Vagina (tissue), 2 donors: Measurements from ENCODE around the gene INPP4B. TPM values are rescaled to one million over a fixed set of nuclear protein-coding genes. Genes with fewer than 3 reads are reported as not detected.
A peak's percentile ranks its signal among the peaks of the same experiment; 100 is the strongest.

Source experiments
- DNase-seq, 2 donors: peaks; one replicate each; pipeline ENCODE4 v3.0.0-alpha.2; 2017; ENCODE audit errors: extremely low spot score in 2 of 2
- H3K27ac ChIP-seq: fragments of 200-600 bp; sonication (generic); one replicate; pipeline ENCODE4 v1.5.1; 2019
- H3K27me3 ChIP-seq: fragments of 200-600 bp; sonication (generic); one replicate; pipeline ENCODE4 v1.5.1; 2019
- H3K36me3 ChIP-seq, 2 donors: fragments of 200-600 bp; sonication (generic); one replicate each; pipeline ENCODE4 v1.5.1; 2017 to 2019
- H3K4me1 ChIP-seq: fragments of 200-600 bp; sonication (generic); one replicate; pipeline ENCODE4 v1.5.1; 2019
- H3K4me3 ChIP-seq, 2 donors: fragments of 200-600 bp; sonication (generic); 1 replicate in 1 of 2; 2 replicates in 1 of 2; pipeline ENCODE4 v1.5.1; 2016 to 2019
- H3K9me3 ChIP-seq: fragments of 200-600 bp; sonication (generic); one replicate; pipeline ENCODE4 v1.5.1; 2019
- CTCF ChIP-seq, 3 experiments: fragments of 450-650 bp in 2 of 3; fragments of 200-600 bp in 1 of 3; sonication (generic) in 1 of 3; IDR thresholded peaks; one replicate each; pipeline ENCODE4 v1.5.1; 2017 to 2019; ENCODE audit warnings: antibody characterized with exemption in 3 of 3, mild to moderate bottlenecking in 2 of 3, moderate library complexity in 2 of 3
- POLR2A ChIP-seq, 2 donors: fragments of 450-650 bp; IDR thresholded peaks; one replicate each; pipeline ENCODE4 v1.6.1; 2017; ENCODE audit warnings: antibody characterized with exemption in 2 of 2, mild to moderate bottlenecking in 2 of 2, moderate library complexity in 2 of 2
- POLR2AphosphoS5 ChIP-seq, 2 donors: sonication (generic); formaldehyde crosslinking; IDR thresholded peaks; one replicate each; pipeline ENCODE4 v1.9.0; 2017; ENCODE audit warnings: antibody characterized with exemption in 2 of 2, mild to moderate bottlenecking in 2 of 2, low read depth in 1 of 2; ENCODE audit not compliant: insufficient read depth in 1 of 2
- intact Hi-C: fragments of 100-400 bp; cut with DNase I; formaldehyde crosslinking; loops from one replicate; pipeline ENCODE4 v1.15.1; 2023
- total RNA-seq: library from RNA; depleted of rRNA; stranded (reverse); fragments of >200 nt; gene quantifications from one replicate; pipeline ENCODE4 v1.2.3, GENCODE V29; 2016

INPP4B gene
- total RNA-seq, 1 donor from 2014 or later: 21.1 TPM

DNA sequence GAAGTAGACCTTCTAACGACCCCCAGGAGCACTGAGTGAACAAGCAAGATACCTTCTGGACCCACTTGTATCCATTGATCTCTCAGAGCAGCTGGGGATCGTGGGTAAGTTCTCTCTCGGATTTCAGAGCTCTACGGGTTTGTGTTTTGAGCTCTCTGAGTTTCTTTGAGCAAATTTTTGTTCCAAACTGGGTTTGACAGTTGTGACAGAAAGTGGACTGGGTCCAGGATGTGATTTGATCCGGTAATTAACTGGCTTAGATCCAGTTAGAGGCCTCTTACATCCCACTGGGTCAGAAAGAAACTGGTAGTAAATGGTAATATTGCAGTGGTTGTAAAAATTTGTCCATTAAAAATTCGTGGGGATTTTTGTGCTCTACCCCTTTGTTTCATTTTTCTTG lies 459.2 kb downstream of the INPP4B start:
- Histone ChIP-seq H3K27me3 (no peaks in the 10 kb centered on the region), H3K27ac (no peak overlapping the region), H3K4me1 (no peaks in the 10 kb centered on the region), H3K36me3 (no peaks in the 10 kb centered on the region), H3K9me3 (peaks cover 4% of the 10 kb centered on the region), H3K4me3 (no peak overlapping the region)
- TF ChIP-seq POLR2AphosphoS5 (IDR thresholded peaks at IDR 0.05; ENCODE audit: insufficient read depth in 1 of 2, low read depth in 1 of 2) (no peak), POLR2A (IDR thresholded peaks at IDR 0.05) (no peak), CTCF (IDR thresholded peaks at IDR 0.05) (no peak)
- intact Hi-C loops: no loop called here
- DNase-seq: no peak

DNA sequence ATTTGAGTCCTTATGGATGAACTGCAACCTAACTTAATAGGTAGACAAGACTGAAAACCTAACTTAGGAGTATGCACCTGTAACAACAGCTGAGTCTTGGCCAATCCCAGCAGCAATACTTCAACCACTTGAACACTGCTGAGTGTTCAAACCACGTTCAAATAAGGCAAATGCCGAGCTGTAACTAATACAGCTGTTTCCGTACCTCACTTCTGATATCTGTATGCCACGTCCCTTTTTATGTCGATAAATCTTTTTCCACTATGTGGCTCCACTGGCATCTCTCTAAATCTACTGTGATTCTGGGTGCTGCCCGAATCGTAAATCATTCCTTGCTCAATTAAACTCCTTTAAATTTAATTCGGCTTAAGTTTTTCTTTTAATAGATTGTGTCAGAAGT lies 459.7 kb downstream of the INPP4B start:
- Histone ChIP-seq H3K36me3 (no peaks in the 10 kb centered on the region), H3K9me3 (peaks cover 4% of the 10 kb centered on the region), H3K27ac (no peak overlapping the region), H3K4me1 (no peaks in the 10 kb centered on the region), H3K27me3 (no peaks in the 10 kb centered on the region), H3K4me3 (no peak overlapping the region)
- no peak for DNase-seq
- TF ChIP-seq CTCF (IDR thresholded peaks at IDR 0.05) (no peak), POLR2A (IDR thresholded peaks at IDR 0.05) (no peak), POLR2AphosphoS5 (IDR thresholded peaks at IDR 0.05; ENCODE audit: insufficient read depth in 1 of 2, low read depth in 1 of 2) (no peak)
- intact Hi-C loops: no loop called here

GRCh38 chr4:142383800-142384470 lies 462.2 kb downstream of the INPP4B start:
- H3K9me3 ChIP-seq: no peaks in the 10 kb centered on the region
- peaks cover 13% of the 10 kb centered on the region for H3K4me1 ChIP-seq
- H3K27ac ChIP-seq: no peak overlapping the region

GRCh38 chr4:142383354-142383753 lies 462.7 kb downstream of the INPP4B start:
- intact Hi-C loops: no loop called here
- peaks cover 17% of the 10 kb centered on the region for H3K4me1 ChIP-seq
- H3K36me3 ChIP-seq: no peaks in the 10 kb centered on the region
- H3K27me3 ChIP-seq: no peaks in the 10 kb centered on the region
- DNase-seq: no peak
- no peaks in the 10 kb centered on the region for H3K9me3 ChIP-seq
- no peak overlapping the region for H3K4me3 ChIP-seq
- TF ChIP-seq CTCF (IDR thresholded peaks at IDR 0.05) (no peak), POLR2AphosphoS5 (IDR thresholded peaks at IDR 0.05; ENCODE audit: insufficient read depth in 1 of 2, low read depth in 1 of 2) (no peak), POLR2A (IDR thresholded peaks at IDR 0.05) (no peak)
- H3K27ac ChIP-seq: no peak overlapping the region

More at GRCh38 chr4:142383800-142384470, 462.2 kb downstream of the INPP4B start:
- Histone ChIP-seq H3K27me3 (no peaks in the 10 kb centered on the region), H3K4me3 (no peak overlapping the region), H3K36me3 (no peaks in the 10 kb centered on the region)
- no peak for DNase-seq
- TF ChIP-seq CTCF (IDR thresholded peaks at IDR 0.05): no peak
- no peak for TF ChIP-seq POLR2AphosphoS5 (IDR thresholded peaks at IDR 0.05; ENCODE audit: insufficient read depth in 1 of 2, low read depth in 1 of 2)
- TF ChIP-seq POLR2A (IDR thresholded peaks at IDR 0.05): no peak
- intact Hi-C loops: no loop called here

- intact Hi-C loops: no loop called here
- Histone ChIP-seq H3K36me3 (no peaks in the 10 kb centered on the region), H3K27me3 (no peaks in the 10 kb centered on the region), H3K4me3 (no peak overlapping the region), H3K4me1 (peaks cover 17% of the 10 kb centered on the region), H3K9me3 (no peaks in the 10 kb centered on the region), H3K27ac (peak overlapping the region; percentile 28)
- DNase-seq: no peak
- TF ChIP-seq POLR2AphosphoS5 (IDR thresholded peaks at IDR 0.05; ENCODE audit: insufficient read depth in 1 of 2, low read depth in 1 of 2): no peak
These were observed 466.0 kb downstream of the INPP4B start for GRCh38 chr4:142380052-142380602.
